A549 (cell line): ENCODE data around the gene KRT222.

Source experiments
- CBX2 ChIP-seq: fragments of 200-600 bp; sonication (generic); IDR thresholded peaks from 2 replicates; pipeline ENCODE4 v1.6.1; 2016; ENCODE audit warnings: low read depth, mild to moderate bottlenecking, borderline replicate concordance
- CBX8 ChIP-seq: fragments of 200-600 bp; sonication (generic); IDR thresholded peaks from 2 replicates; pipeline ENCODE4 v1.6.1; 2016
- CTCF ChIP-seq: fragments of >200 bp; sonication (Bioruptor Twin); formaldehyde crosslinking; IDR thresholded peaks from 3 replicates; pipeline ENCODE4 v1.5.1; 2016
- EP300 ChIP-seq, 2 experiments: fragments of >200 bp; sonication (Bioruptor Twin); formaldehyde crosslinking; IDR thresholded peaks; 2 replicates in 1 of 2; 3 replicates in 1 of 2; pipeline ENCODE4 v1.6.1; 2016 to 2017
- ESRRA ChIP-seq: fragments of 150-350 bp; IDR thresholded peaks from 2 replicates; pipeline ENCODE4 v1.6.1; 2014; ENCODE audit warnings: mild to moderate bottlenecking, low read length, borderline replicate concordance
- HMGXB4 ChIP-seq: fragments of 250-450 bp; sonication (Bioruptor Pico); IDR thresholded peaks from 2 replicates; pipeline ENCODE4 v1.5.0; 2021; ENCODE audit warnings: mild to moderate bottlenecking, moderate library complexity, borderline replicate concordance
- MAX ChIP-seq: IDR thresholded peaks from 2 replicates; pipeline ENCODE4 v1.6.1; 2012
- MAZ ChIP-seq: fragments of 150-350 bp; IDR thresholded peaks from 2 replicates; pipeline ENCODE4 v1.6.1; 2014; ENCODE audit warnings: antibody characterized with exemption, low read depth, low read length, borderline replicate concordance
- NPAS2 ChIP-seq: fragments of 250-450 bp; sonication (Bioruptor Pico); IDR thresholded peaks from 2 replicates; pipeline ENCODE4 v1.8.0; 2022; ENCODE audit warnings: mild to moderate bottlenecking, moderate library complexity, borderline replicate concordance
- PBX3 ChIP-seq: IDR thresholded peaks from 2 replicates; pipeline ENCODE4 v1.6.1; 2012
- POLR2A ChIP-seq: IDR thresholded peaks from 2 replicates; pipeline ENCODE4 v1.6.1; 2012; ENCODE audit warnings: mild to moderate bottlenecking, low read length
- REST ChIP-seq: fragments of 200-600 bp; sonication (generic); IDR thresholded peaks from 2 replicates; pipeline ENCODE4 v1.6.1; 2016; ENCODE audit warnings: antibody characterized with exemption, mild to moderate bottlenecking, moderate library complexity
- SMC3 ChIP-seq: fragments of >200 bp; sonication (Bioruptor Twin); formaldehyde crosslinking; IDR thresholded peaks from 3 replicates; pipeline ENCODE4 v1.6.1; 2018; ENCODE audit warnings: inconsistent platforms
- ZFP36 ChIP-seq: fragments of 450-650 bp; IDR thresholded peaks from 2 replicates; pipeline ENCODE4 v1.6.1; 2014; ENCODE audit warnings: borderline replicate concordance; ENCODE audit not compliant: partially characterized antibody

- no peak for TF ChIP-seq CBX2
- no peak for TF ChIP-seq CTCF
- no peak for TF ChIP-seq POLR2A
- TF ChIP-seq HMGXB4 (CRISPR knock-in tag), result no peak
- no peak for TF ChIP-seq PBX3
- TF ChIP-seq EP300 (IDR thresholded peaks at IDR 0.05), result no peak
- no peak for TF ChIP-seq MAX
- no peak for TF ChIP-seq MAZ
- no peak for TF ChIP-seq REST
- no peak for TF ChIP-seq SMC3
- TF ChIP-seq CBX8, result no peak
- TF ChIP-seq ZFP36, result no peak
- no peak for TF ChIP-seq NPAS2 (CRISPR knock-in tag)
- TF ChIP-seq ESRRA, result no peak
These were observed 29.6 kb upstream of the KRT222 start for GRCh38 chr17:40694584-40694983.
